ENCODE data around the gene HTT. TPM values are rescaled to one million over a fixed set of nuclear protein-coding genes. Genes with fewer than 3 reads are reported as not detected.

Gene HTT
- total RNA-seq, 1 donor from 2014 or later: 72.0 TPM

GRCh38 chr4:3037957-3038461, 36.5 kb upstream of the HTT start:
- Mint-ChIP-seq H3K27me3 (ENCODE audit: low read depth) (no peaks in the 10 kb centered on the region), H3K9me3 (no peaks in the 10 kb centered on the region), H3K27ac (ENCODE audit: unreplicated experiment) (no peak overlapping the region), H3K36me3 (ENCODE audit: low read depth) (no peaks in the 10 kb centered on the region), H3K4me1 (peaks cover 8% of the 10 kb centered on the region), H3K4me3 (no peak overlapping the region)
- TF ChIP-seq CTCF (conservative IDR thresholded peaks at IDR 0.05): no peak
- no peak for DNase-seq (ENCODE audit: low read depth, low spot score)

GRCh38 chr4:3039706-3040366, 34.6 kb upstream of the HTT start:
- no peak for DNase-seq (ENCODE audit: low read depth, low spot score)
- Mint-ChIP-seq H3K36me3 (ENCODE audit: low read depth) (no peaks in the 10 kb centered on the region), H3K27me3 (ENCODE audit: low read depth) (no peaks in the 10 kb centered on the region), H3K4me3 (no peak overlapping the region), H3K27ac (ENCODE audit: unreplicated experiment) (no peak overlapping the region), H3K9me3 (no peaks in the 10 kb centered on the region), H3K4me1 (peaks cover 12% of the 10 kb centered on the region)
- no peak for TF ChIP-seq CTCF (conservative IDR thresholded peaks at IDR 0.05)

GRCh38 chr4:3040452-3041191, 33.9 kb upstream of the HTT start:
- no peak overlapping the region for H3K27ac Mint-ChIP-seq (ENCODE audit: unreplicated experiment)
- H3K27me3 Mint-ChIP-seq (ENCODE audit: low read depth): peaks cover 5% of the 10 kb centered on the region
- H3K9me3 Mint-ChIP-seq: no peaks in the 10 kb centered on the region
- H3K36me3 Mint-ChIP-seq (ENCODE audit: low read depth): no peaks in the 10 kb centered on the region
- H3K4me1 Mint-ChIP-seq: peaks cover 12% of the 10 kb centered on the region
- no peak overlapping the region for H3K4me3 Mint-ChIP-seq
- TF ChIP-seq CTCF (conservative IDR thresholded peaks at IDR 0.05): no peak
- no peak for DNase-seq (ENCODE audit: low read depth, low spot score)

- H3K27ac Mint-ChIP-seq (ENCODE audit: unreplicated experiment): no peak overlapping the region
- no peaks in the 10 kb centered on the region for H3K9me3 Mint-ChIP-seq
- no peak for TF ChIP-seq CTCF (conservative IDR thresholded peaks at IDR 0.05)
- H3K36me3 Mint-ChIP-seq (ENCODE audit: low read depth): no peaks in the 10 kb centered on the region
- no peak overlapping the region for H3K4me3 Mint-ChIP-seq
- DNase-seq (ENCODE audit: low read depth, low spot score): no peak
- H3K4me1 Mint-ChIP-seq: peaks cover 12% of the 10 kb centered on the region
- H3K27me3 Mint-ChIP-seq (ENCODE audit: low read depth): peaks cover 6% of the 10 kb centered on the region
These were observed 33.0 kb upstream of the HTT start for GRCh38 chr4:3041192-3042142.

- peaks cover 7% of the 10 kb centered on the region for H3K4me1 Mint-ChIP-seq
- H3K9me3 Mint-ChIP-seq: no peaks in the 10 kb centered on the region
- no peak for DNase-seq (ENCODE audit: low read depth, low spot score)
- no peak for TF ChIP-seq CTCF (conservative IDR thresholded peaks at IDR 0.05)
- no peak overlapping the region for H3K4me3 Mint-ChIP-seq
- peaks cover 6% of the 10 kb centered on the region for H3K27me3 Mint-ChIP-seq (ENCODE audit: low read depth)
- H3K36me3 Mint-ChIP-seq (ENCODE audit: low read depth): no peaks in the 10 kb centered on the region
- H3K27ac Mint-ChIP-seq (ENCODE audit: unreplicated experiment): no peak overlapping the region
These were observed 32.3 kb upstream of the HTT start for GRCh38 chr4:3042226-3042625.

Data from neural crest cell (in vitro differentiated cells).